Measurements from ENCODE around the gene FOXD2. TPM values are rescaled to one million over a fixed set of nuclear protein-coding genes. Genes with fewer than 3 reads are reported as not detected.
A peak's percentile ranks its signal among the peaks of the same experiment; 100 is the strongest.

Gene FOXD2
- total and polyA plus RNA-seq, 2 of the 4 experiments (the other 2 are of a cell fraction) = under 0.01 to 0.03 TPM

GRCh38 chr1:47435506-47436303 is 2.1 kb upstream of the FOXD2 start:
- no peak overlapping the region for H3K56ac ChIP-seq (ENCODE audit: extremely low read depth, insufficient read depth, low read length)
- dilution Hi-C loops (cut with HindIII; ENCODE audit: low sequenced_read_pairs, unreplicated experiment) (no loop called here), in situ Hi-C loops (cut with MboI; ENCODE audit: low sequenced_read_pairs) (no loop called here), intact Hi-C loops (cut with micrococcal nuclease) (loop anchor here (1.0 to 10.0 kb wide), 3 partner anchors 47 to 275 kb away; partner anchors contain the start of gene CMPK1)
- H2BK5ac ChIP-seq (ENCODE audit: low read depth, low read length, poor library complexity, severe bottlenecking) = no peak overlapping the region
- H2AK9ac ChIP-seq (replicated peaks; ENCODE audit: low read depth, low read length, poor library complexity) = no peak overlapping the region
- H2BK120ac ChIP-seq (ENCODE audit: low read depth, low read length) = no peak overlapping the region
- peaks cover 26% of the 10 kb centered on the region for H3K27me3 ChIP-seq (ENCODE audit: control insufficient read depth, insufficient read depth, low read length)
- 0 out of 2 replicates have a peak overlapping the region, but pooled peaks have one; percentile 20 for H2AK5ac ChIP-seq (ENCODE audit: low read depth, low read length)
- no peak overlapping the region for H3K14ac ChIP-seq (replicated peaks; ENCODE audit: low read depth, low read length)
- H3K4me1 ChIP-seq (ENCODE audit: control insufficient read depth, insufficient read depth, low read length) = peaks cover 12% of the 10 kb centered on the region
- H3K9me3 ChIP-seq (ENCODE audit: control insufficient read depth, insufficient read depth, low read length) = no peaks in the 10 kb centered on the region
- H3K9ac ChIP-seq (ENCODE audit: low read depth, low read length) = no peak overlapping the region
- H3K23ac ChIP-seq (ENCODE audit: low read depth, low read length) = 0 out of 2 replicates have a peak overlapping the region, but pooled peaks have one; percentile 3
- 80% methylated on average over 1 of the region's 6 CpGs; no CpG with 5 or more reads in 1 of the 2 experiments for WGBS, 2 experiments (ENCODE audit: extremely low coverage in 2 of 2, insufficient read length in 1 of 2)
- TF ChIP-seq MAZ (IDR thresholded peaks at IDR 0.05; ENCODE audit: borderline replicate concordance, low read depth, low read length) (no peak), USF2 (IDR thresholded peaks at IDR 0.05; ENCODE audit: low read depth, low read length) (no peak), FOS (IDR thresholded peaks at IDR 0.05; ENCODE audit: low read depth, low read length) (no peak), MAFK (IDR thresholded peaks at IDR 0.05; ENCODE audit: low read depth, low read length) (no peak), NFE2L2 (IDR thresholded peaks at IDR 0.05; ENCODE audit: low read depth, low read length) (no peak)
- H3K36me3 ChIP-seq (ENCODE audit: control insufficient read depth, insufficient read depth, low read length) = no peaks in the 10 kb centered on the region
- peaks cover 4% of the 10 kb centered on the region; the same call in 1 of the 2 replicates for H4K20me1 ChIP-seq (ENCODE audit: insufficient read depth, low read length)
- H4K91ac ChIP-seq (ENCODE audit: insufficient read depth, low read depth, low read length) = no peak overlapping the region
- H3K27ac ChIP-seq (ENCODE audit: insufficient read depth, low read length) = no peak overlapping the region
- H4K5ac ChIP-seq (ENCODE audit: low read depth, low read length) = no peak overlapping the region
- no peak overlapping the region for H2BK20ac ChIP-seq (ENCODE audit: low read depth, low read length)
- H2BK15ac ChIP-seq (ENCODE audit: low read depth, low read length) = no peak overlapping the region
- ChIA-PET POLR2A (ENCODE audit: unreplicated experiment) (no interaction called here), CTCF (interaction anchor here (0.6 to 3.0 kb wide), 13 partner anchors 11 to 322 kb away, joined by 3 to 32 read pairs (median 4); no protein-coding TSS in a partner anchor)
- no peak overlapping the region for H2AFZ ChIP-seq (replicated peaks; ENCODE audit: low read length, poor library complexity)
- no peak overlapping the region for H4K8ac ChIP-seq (ENCODE audit: low read depth in 2 of 2, low read length in 2 of 2)
- peaks cover 7 to 26% of the 10 kb centered on the region in 2 experiments; a peak in 3 of 4 replicates for H3K79me1 ChIP-seq (ENCODE audit: low read depth in 1 of 2, low read length in 2 of 2)
- ATAC-seq (ENCODE audit: low read depth) = no peak
- H3K4ac ChIP-seq (ENCODE audit: low read depth, low read length) = no peak overlapping the region
- no TSS peak for BruUV-seq (replicated peaks)
- H3K4me3 ChIP-seq (ENCODE audit: insufficient read depth, low read depth, low read length) = no peak overlapping the region
- no peak for DNase-seq
- no peak overlapping the region for H3K18ac ChIP-seq (ENCODE audit: low read depth, low read length)
- H3K9me1 ChIP-seq (ENCODE audit: insufficient read depth, low read length) = peaks cover 7% of the 10 kb centered on the region
- no peak overlapping the region for H3K4me2 ChIP-seq (ENCODE audit: low read depth, low read length)

Measured in IMR-90 (cell line).